Measurements from ENCODE around the gene IGHMBP2. TPM values are rescaled to one million over a fixed set of nuclear protein-coding genes. Genes with fewer than 3 reads are reported as not detected.

Gene IGHMBP2
- total and polyA plus RNA-seq, 2 experiments from 2014 or later = 14.3 to 27.7 TPM

- H3F3A ChIP-seq (replicated peaks; ENCODE audit: low read depth) = peaks cover 10% of the 10 kb centered on the region
- TF ChIP-seq STAT1 (IDR thresholded peaks at IDR 0.05; ENCODE audit: unreplicated experiment) (no peak), REST (IDR thresholded peaks at IDR 0.05; ENCODE audit: unreplicated experiment) (no peak), CTCF (conservative IDR thresholded peaks at IDR 0.05; ENCODE audit: low read depth in 2 of 2) (peak; percentile 14 to 54; a peak in 3 of 4 replicates), ZNF114 (CRISPR knock-in tag; IDR thresholded peaks at IDR 0.05) (no peak), CREB1 (CRISPR knock-in tag; IDR thresholded peaks at IDR 0.05; ENCODE audit: low read depth) (no peak), ZNF331 (CRISPR knock-in tag; IDR thresholded peaks at IDR 0.05; ENCODE audit: low read depth) (no peak)
- H4K20me1 ChIP-seq (replicated peaks; ENCODE audit: insufficient read depth) = no peaks in the 10 kb centered on the region
- no peaks in the 10 kb centered on the region for H3K79me2 ChIP-seq (replicated peaks; ENCODE audit: insufficient read depth)
- Mint-ChIP-seq H3K36me3 (ENCODE audit: low read depth) (no peaks in the 10 kb centered on the region; the same call in 2 of the 3 replicates), H3K4me3 (no peak overlapping the region), H3K9me3 (peaks cover 26% of the 10 kb centered on the region), H3K4me1 (peaks cover 5% of the 10 kb centered on the region; the same call in 2 of the 3 replicates), H3K27me3 (ENCODE audit: insufficient read depth, low read depth, poor library complexity) (peaks cover 28% of the 10 kb centered on the region), H3K27ac (no peak overlapping the region)
- H3K4me3 ChIP-seq = no peak overlapping the region
- peak; percentile 22 for ATAC-seq
- DNase-seq (ENCODE audit: low spot score) = no peak
- H2AFZ ChIP-seq = no peak overlapping the region
- no peak overlapping the region for H3K27ac ChIP-seq (ENCODE audit: low read depth)
- peaks cover 14% of the 10 kb centered on the region for H3K4me1 ChIP-seq (ENCODE audit: insufficient read depth)
- no peaks in the 10 kb centered on the region for H3K36me3 ChIP-seq (ENCODE audit: insufficient read depth)
- no peak overlapping the region for H3K4me2 ChIP-seq
- no peaks in the 10 kb centered on the region for H3K9me2 ChIP-seq (ENCODE audit: insufficient read depth)
- H3K27me3 ChIP-seq (ENCODE audit: insufficient read depth) = peaks cover 28% of the 10 kb centered on the region
Observed at GRCh38 chr11:68857037-68857586, 46.6 kb upstream of the IGHMBP2 start.

GRCh38 chr11:68859123-68859522 lies 44.6 kb upstream of the IGHMBP2 start:
- no peaks in the 10 kb centered on the region for H3K9me2 ChIP-seq (ENCODE audit: insufficient read depth)
- no peaks in the 10 kb centered on the region for H3K36me3 ChIP-seq (ENCODE audit: insufficient read depth)
- peaks cover 16% of the 10 kb centered on the region for H3K27me3 Mint-ChIP-seq (ENCODE audit: insufficient read depth, low read depth, poor library complexity)
- peaks cover 10% of the 10 kb centered on the region for H3K4me1 ChIP-seq (ENCODE audit: insufficient read depth)
- H3K4me3 ChIP-seq = no peak overlapping the region
- H3K4me2 ChIP-seq = no peak overlapping the region
- peaks cover 10% of the 10 kb centered on the region for H3F3A ChIP-seq (replicated peaks; ENCODE audit: low read depth)
- H3K9me3 Mint-ChIP-seq = peaks cover 35% of the 10 kb centered on the region
- H3K4me1 Mint-ChIP-seq = peaks cover 5% of the 10 kb centered on the region; the same call in 2 of the 3 replicates
- H3K27me3 ChIP-seq (ENCODE audit: insufficient read depth) = peaks cover 11% of the 10 kb centered on the region
- H4K20me1 ChIP-seq (replicated peaks; ENCODE audit: insufficient read depth) = no peaks in the 10 kb centered on the region
- H3K27ac Mint-ChIP-seq = no peak overlapping the region
- H3K4me3 Mint-ChIP-seq = no peak overlapping the region
- DNase-seq (ENCODE audit: low spot score) = no peak
- H2AFZ ChIP-seq = no peak overlapping the region
- H3K79me2 ChIP-seq (replicated peaks; ENCODE audit: insufficient read depth) = no peaks in the 10 kb centered on the region
- H3K27ac ChIP-seq (ENCODE audit: low read depth) = no peak overlapping the region
- H3K36me3 Mint-ChIP-seq (ENCODE audit: low read depth) = peaks cover 3% of the 10 kb centered on the region; the same call in 2 of the 3 replicates
- no peak for ATAC-seq
- TF ChIP-seq POLR2AphosphoS5 (IDR thresholded peaks at IDR 0.05; ENCODE audit: low read depth) (no peak), ETS1 (IDR thresholded peaks at IDR 0.05) (no peak), STAT1 (IDR thresholded peaks at IDR 0.05; ENCODE audit: unreplicated experiment) (no peak), NANOG (IDR thresholded peaks at IDR 0.05; ENCODE audit: borderline replicate concordance) (no peak), EZH2 (IDR thresholded peaks at IDR 0.05; ENCODE audit: low read depth, unreplicated experiment) (no peak), CTCF (conservative IDR thresholded peaks at IDR 0.05; ENCODE audit: low read depth in 2 of 2) (no peak), EZH2phosphoT487 (IDR thresholded peaks at IDR 0.05; ENCODE audit: unreplicated experiment) (no peak)
